HEK293 (cell line): ENCODE results near the gene CLIP1.

Source experiments
- CTCF ChIA-PET: fragments of 350-600 bp; formaldehyde crosslinking; extraction: SDS; loops from one replicate; lab custom pipeline; 2021; ENCODE audit warnings: antibody characterized with exemption; lab: Yijun Ruan, JAX
- POLR2A ChIA-PET: fragments of 300-600 bp; formaldehyde crosslinking; extraction: SDS; loops from one replicate; lab custom pipeline; 2020; ENCODE audit warnings: antibody characterized with exemption, inconsistent platforms; lab: Yijun Ruan, JAX
- H3K27ac ChIP-seq: fragments of 200-500 bp; sonication (Bioruptor generic); 2 replicates; pipeline ENCODE4 v1.5.1; 2014; ENCODE audit warnings: low read depth, low read length, control low read depth, inconsistent platforms; ENCODE audit errors: extremely low read depth
- H3K36me3 ChIP-seq, 2 experiments: fragments of 200-500 bp in 1 of 2; sonication (Bioruptor generic) in 1 of 2; 1 replicate in 1 of 2; 2 replicates in 1 of 2; pipeline ENCODE4 v1.5.1; 2014 to 2017; ENCODE audit warnings: inconsistent platforms in 2 of 2, low read length in 2 of 2; ENCODE audit not compliant: control insufficient read depth in 2 of 2, insufficient read depth in 1 of 2
- H3K4me1 ChIP-seq: fragments of 200-500 bp; sonication (Bioruptor generic); 2 replicates; pipeline ENCODE4 v1.5.1; 2014; ENCODE audit warnings: mild to moderate bottlenecking, low read length, inconsistent platforms; ENCODE audit not compliant: control insufficient read depth, insufficient read depth
- H3K4me3 ChIP-seq: 2 replicates; pipeline ENCODE4 v1.5.1; 2011; ENCODE audit warnings: low read depth, mild to moderate bottlenecking, control low read depth, low read length, moderate library complexity
- H3K9me3 ChIP-seq: fragments of 200-500 bp; sonication (Bioruptor generic); 2 replicates; pipeline ENCODE4 v1.5.1; 2014; ENCODE audit warnings: low read depth, low read length, inconsistent platforms; ENCODE audit not compliant: control insufficient read depth, insufficient read depth
- GLI2 ChIP-seq: fragments of 450-650 bp; formaldehyde crosslinking; IDR thresholded peaks from 2 replicates; pipeline ENCODE4; 2017; ENCODE audit warnings: missing biosample characterization, missing genetic modification characterization, low read depth, borderline replicate concordance
- SETDB1 ChIP-seq: IDR thresholded peaks from one replicate; pipeline ENCODE4 v1.6.1; 2017; ENCODE audit warnings: mild to moderate bottlenecking, low read length, moderate library complexity, mixed read lengths; ENCODE audit not compliant: insufficient read length
- YY1 ChIP-seq: fragments of 450-650 bp; formaldehyde crosslinking; IDR thresholded peaks from 2 replicates; pipeline ENCODE4 v1.5.1; 2018; ENCODE audit warnings: missing biosample characterization, missing genetic modification characterization
- ZBTB1 ChIP-seq: fragments of 450-650 bp; formaldehyde crosslinking; IDR thresholded peaks from 2 replicates; pipeline ENCODE4 v1.5.1; 2016; ENCODE audit warnings: missing biosample characterization, missing genetic modification characterization
- ZBTB8A ChIP-seq: fragments of 450-650 bp; formaldehyde crosslinking; IDR thresholded peaks from 2 replicates; pipeline ENCODE4 v1.5.1; 2016; ENCODE audit warnings: missing biosample characterization, missing genetic modification characterization
- ZNF211 ChIP-seq: fragments of 450-650 bp; formaldehyde crosslinking; IDR thresholded peaks from 2 replicates; pipeline ENCODE4 v1.5.1; 2016; ENCODE audit warnings: low read depth, missing biosample characterization, missing genetic modification characterization
- ZNF24 ChIP-seq: fragments of 450-650 bp; formaldehyde crosslinking; IDR thresholded peaks from 2 replicates; pipeline ENCODE4 v1.5.1; 2016; ENCODE audit warnings: missing biosample characterization, missing genetic modification characterization
- ZNF350 ChIP-seq: fragments of 450-650 bp; formaldehyde crosslinking; IDR thresholded peaks from 2 replicates; pipeline ENCODE4 v1.5.0; 2017; ENCODE audit warnings: missing biosample characterization, mild to moderate bottlenecking, missing genetic modification characterization
- ZNF404 ChIP-seq: fragments of 450-650 bp; formaldehyde crosslinking; IDR thresholded peaks from 2 replicates; pipeline ENCODE4 v1.5.1; 2017; ENCODE audit warnings: missing biosample characterization, missing genetic modification characterization
- ZNF423 ChIP-seq: fragments of 450-650 bp; formaldehyde crosslinking; IDR thresholded peaks from 2 replicates; pipeline ENCODE4 v1.5.1; 2016; ENCODE audit warnings: missing biosample characterization, missing genetic modification characterization
- ZNF426 ChIP-seq: fragments of 450-650 bp; formaldehyde crosslinking; IDR thresholded peaks from 2 replicates; pipeline ENCODE4 v1.5.1; 2017; ENCODE audit warnings: missing biosample characterization, missing genetic modification characterization, mild to moderate bottlenecking, inconsistent platforms, moderate library complexity
- ZNF48 ChIP-seq: fragments of 450-650 bp; formaldehyde crosslinking; IDR thresholded peaks from 2 replicates; pipeline ENCODE4 v1.5.1; 2016; ENCODE audit warnings: missing biosample characterization, missing genetic modification characterization
- ZNF549 ChIP-seq: fragments of 450-650 bp; IDR thresholded peaks from 2 replicates; pipeline ENCODE4 v1.5.1; 2018; ENCODE audit warnings: missing biosample characterization, missing genetic modification characterization, mild to moderate bottlenecking, inconsistent platforms, moderate library complexity
- ZNF571 ChIP-seq: fragments of 450-650 bp; formaldehyde crosslinking; IDR thresholded peaks from 2 replicates; pipeline ENCODE4 v1.5.0; 2017; ENCODE audit warnings: missing biosample characterization, missing genetic modification characterization
- ZNF610 ChIP-seq: fragments of 450-650 bp; formaldehyde crosslinking; IDR thresholded peaks from 2 replicates; pipeline ENCODE4 v1.5.1; 2016; ENCODE audit warnings: missing biosample characterization, missing genetic modification characterization, borderline replicate concordance
- ZNF626 ChIP-seq: fragments of 450-650 bp; sonication (Bioruptor Pico); formaldehyde crosslinking; IDR thresholded peaks from 2 replicates; pipeline ENCODE4 v1.5.1; 2018; ENCODE audit warnings: missing biosample characterization, missing genetic modification characterization, inconsistent platforms
- ZNF658 ChIP-seq: fragments of 450-650 bp; formaldehyde crosslinking; IDR thresholded peaks from 2 replicates; pipeline ENCODE4; 2016; ENCODE audit warnings: missing biosample characterization, missing genetic modification characterization
- ZNF660 ChIP-seq: fragments of 450-650 bp; IDR thresholded peaks from 2 replicates; pipeline ENCODE4 v1.5.1; 2018; ENCODE audit warnings: missing biosample characterization, mild to moderate bottlenecking, missing genetic modification characterization
- ZNF76 ChIP-seq: fragments of 450-650 bp; formaldehyde crosslinking; IDR thresholded peaks from 2 replicates; pipeline ENCODE4; 2016; ENCODE audit warnings: low read depth, missing biosample characterization, missing genetic modification characterization, borderline replicate concordance
- ZNF768 ChIP-seq: fragments of 450-650 bp; formaldehyde crosslinking; IDR thresholded peaks from 2 replicates; pipeline ENCODE4 v1.5.1; 2018; ENCODE audit warnings: missing biosample characterization, mild to moderate bottlenecking, missing genetic modification characterization
- ZNF776 ChIP-seq: fragments of 450-650 bp; formaldehyde crosslinking; IDR thresholded peaks from 2 replicates; pipeline ENCODE4 v1.5.0; 2017; ENCODE audit warnings: missing biosample characterization, missing genetic modification characterization, borderline replicate concordance
- ZNF843 ChIP-seq: fragments of 450-650 bp; formaldehyde crosslinking; IDR thresholded peaks from 2 replicates; pipeline ENCODE4 v1.5.1; 2016; ENCODE audit warnings: missing biosample characterization, missing genetic modification characterization
- TF ChIP-seq, protein P1 (sequence below): fragments of 450-650 bp; formaldehyde crosslinking; IDR thresholded peaks from 2 replicates; pipeline ENCODE4 v1.5.1; 2016; ENCODE audit warnings: missing biosample characterization, missing genetic modification characterization
- TF ChIP-seq, protein P2 (sequence below): fragments of 450-650 bp; formaldehyde crosslinking; IDR thresholded peaks from 2 replicates; pipeline ENCODE4 v1.5.1; 2016; ENCODE audit warnings: missing biosample characterization, missing genetic modification characterization
- TF ChIP-seq, protein P3 (sequence below): fragments of 450-650 bp; formaldehyde crosslinking; IDR thresholded peaks from 2 replicates; pipeline ENCODE4; 2016; ENCODE audit warnings: missing biosample characterization, missing genetic modification characterization

CLIP1 gene

DNA sequence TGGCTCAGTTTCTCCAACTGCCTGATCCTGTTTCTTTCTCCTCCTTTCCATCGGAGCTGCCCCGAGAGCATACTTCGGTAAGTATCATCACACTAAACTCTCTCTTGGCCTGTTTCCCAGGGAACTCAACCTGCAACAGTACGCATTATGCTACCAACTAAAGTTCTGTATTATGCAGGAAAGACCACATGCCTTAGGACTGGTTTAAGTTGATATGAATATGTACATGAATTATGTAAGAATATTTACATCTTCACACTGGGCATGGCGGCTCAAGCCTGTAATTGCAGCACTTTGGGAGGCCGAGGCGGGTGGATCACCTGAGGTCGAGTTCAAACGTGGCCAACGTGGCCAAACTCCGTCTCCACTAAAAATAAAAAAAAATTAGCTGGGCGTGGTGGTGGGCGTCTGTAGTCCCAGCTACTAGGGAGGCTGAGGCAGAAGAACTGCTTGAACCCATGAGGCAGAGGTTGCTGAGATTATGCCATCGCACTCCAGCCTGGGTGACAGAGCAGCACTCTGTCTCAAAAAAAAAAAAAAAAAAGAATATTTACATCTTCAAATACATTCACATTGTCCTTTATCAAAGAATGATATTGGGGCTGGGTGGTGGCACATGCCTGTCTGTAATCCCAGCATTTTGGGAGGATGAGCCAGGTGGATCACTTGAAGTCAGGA lies 124.3 kb downstream of the CLIP1 start:
- no peaks in the 10 kb centered on the region for H3K4me1 ChIP-seq
- ChIA-PET POLR2A (no interaction called here), CTCF (interaction anchor here (0.7 kb wide), 1 partner anchor 58 kb away, joined by 3 read pairs; no protein-coding TSS in a partner anchor)
- H3K27ac ChIP-seq, result no peak overlapping the region
- H3K36me3 ChIP-seq, result peaks cover 4 to 24% of the 10 kb centered on the region in 2 experiments; a peak in 2 of 3 replicates
- TF ChIP-seq ZNF549 (tag by site-specific recombination) (no peak), SETDB1 (no peak), ZBTB1 (tag by site-specific recombination) (no peak), ZNF610 (tag by site-specific recombination) (no peak), GLI2 (tag by site-specific recombination) (no peak), ZNF658 (tag by site-specific recombination) (no peak), ZNF426 (no peak), ZNF571 (no peak), ZNF776 (tag by site-specific recombination) (no peak), ZNF76 (no peak)
- TF ChIP-seq, protein P1, sequence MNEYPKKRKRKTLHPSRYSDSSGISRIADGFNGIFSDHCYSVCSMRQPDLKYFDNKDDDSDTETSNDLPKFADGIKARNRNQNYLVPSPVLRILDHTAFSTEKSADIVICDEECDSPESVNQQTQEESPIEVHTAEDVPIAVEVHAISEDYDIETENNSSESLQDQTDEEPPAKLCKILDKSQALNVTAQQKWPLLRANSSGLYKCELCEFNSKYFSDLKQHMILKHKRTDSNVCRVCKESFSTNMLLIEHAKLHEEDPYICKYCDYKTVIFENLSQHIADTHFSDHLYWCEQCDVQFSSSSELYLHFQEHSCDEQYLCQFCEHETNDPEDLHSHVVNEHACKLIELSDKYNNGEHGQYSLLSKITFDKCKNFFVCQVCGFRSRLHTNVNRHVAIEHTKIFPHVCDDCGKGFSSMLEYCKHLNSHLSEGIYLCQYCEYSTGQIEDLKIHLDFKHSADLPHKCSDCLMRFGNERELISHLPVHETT (tag by site-specific recombination), result no peak
- TF ChIP-seq, protein P2, sequence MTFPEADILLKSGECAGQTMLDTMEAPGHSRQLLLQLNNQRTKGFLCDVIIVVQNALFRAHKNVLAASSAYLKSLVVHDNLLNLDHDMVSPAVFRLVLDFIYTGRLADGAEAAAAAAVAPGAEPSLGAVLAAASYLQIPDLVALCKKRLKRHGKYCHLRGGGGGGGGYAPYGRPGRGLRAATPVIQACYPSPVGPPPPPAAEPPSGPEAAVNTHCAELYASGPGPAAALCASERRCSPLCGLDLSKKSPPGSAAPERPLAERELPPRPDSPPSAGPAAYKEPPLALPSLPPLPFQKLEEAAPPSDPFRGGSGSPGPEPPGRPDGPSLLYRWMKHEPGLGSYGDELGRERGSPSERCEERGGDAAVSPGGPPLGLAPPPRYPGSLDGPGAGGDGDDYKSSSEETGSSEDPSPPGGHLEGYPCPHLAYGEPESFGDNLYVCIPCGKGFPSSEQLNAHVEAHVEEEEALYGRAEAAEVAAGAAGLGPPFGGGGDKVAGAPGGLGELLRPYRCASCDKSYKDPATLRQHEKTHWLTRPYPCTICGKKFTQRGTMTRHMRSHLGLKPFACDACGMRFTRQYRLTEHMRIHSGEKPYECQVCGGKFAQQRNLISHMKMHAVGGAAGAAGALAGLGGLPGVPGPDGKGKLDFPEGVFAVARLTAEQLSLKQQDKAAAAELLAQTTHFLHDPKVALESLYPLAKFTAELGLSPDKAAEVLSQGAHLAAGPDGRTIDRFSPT, result no peak
- no peaks in the 10 kb centered on the region for H3K9me3 ChIP-seq
- no peak overlapping the region for H3K4me3 ChIP-seq

DNA sequence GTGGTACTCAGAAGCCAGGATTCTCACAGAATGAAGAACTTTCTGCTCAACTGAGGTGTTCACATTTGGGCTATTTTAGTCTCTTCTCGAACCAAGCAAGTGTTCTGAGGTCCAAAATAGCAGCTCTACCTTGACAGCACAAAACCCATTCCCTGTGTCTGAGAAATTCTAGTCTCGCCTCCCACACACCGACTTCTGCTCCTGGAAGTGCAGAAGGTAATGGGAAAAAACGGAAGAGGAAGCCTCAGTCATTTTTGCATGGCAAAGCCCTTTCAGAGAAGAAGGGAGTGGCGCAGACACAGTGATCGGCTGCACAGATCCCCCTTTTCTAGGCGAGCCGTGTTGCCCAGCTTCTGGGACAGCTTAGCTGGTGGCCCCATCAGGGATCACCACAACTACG lies 125.0 kb downstream of the CLIP1 start:
- no peak overlapping the region for H3K4me3 ChIP-seq
- CTCF ChIA-PET, result no interaction called here
- peaks cover 4 to 24% of the 10 kb centered on the region in 2 experiments; a peak in 2 of 3 replicates for H3K36me3 ChIP-seq
- TF ChIP-seq ZBTB8A (no peak), ZNF843 (tag by site-specific recombination) (no peak), ZNF626 (tag by site-specific recombination) (no peak), ZNF423 (tag by site-specific recombination) (no peak), ZNF768 (tag by site-specific recombination) (no peak), ZNF350 (tag by site-specific recombination) (no peak), ZNF660 (tag by site-specific recombination) (no peak), ZNF404 (no peak), ZNF48 (tag by site-specific recombination) (no peak), ZNF211 (tag by site-specific recombination) (no peak), ZNF24 (tag by site-specific recombination) (no peak), YY1 (no peak)
- TF ChIP-seq, protein P3, sequence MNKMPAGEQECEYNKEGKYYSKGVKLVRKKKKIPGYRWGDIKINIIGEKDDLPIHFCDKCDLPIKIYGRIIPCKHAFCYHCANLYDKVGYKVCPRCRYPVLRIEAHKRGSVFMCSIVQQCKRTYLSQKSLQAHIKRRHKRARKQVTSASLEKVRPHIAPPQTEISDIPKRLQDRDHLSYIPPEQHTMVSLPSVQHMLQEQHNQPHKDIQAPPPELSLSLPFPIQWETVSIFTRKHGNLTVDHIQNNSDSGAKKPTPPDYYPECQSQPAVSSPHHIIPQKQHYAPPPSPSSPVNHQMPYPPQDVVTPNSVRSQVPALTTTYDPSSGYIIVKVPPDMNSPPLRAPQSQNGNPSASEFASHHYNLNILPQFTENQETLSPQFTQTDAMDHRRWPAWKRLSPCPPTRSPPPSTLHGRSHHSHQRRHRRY (tag by site-specific recombination), result no peak
- H3K9me3 ChIP-seq, result no peaks in the 10 kb centered on the region
- no peak overlapping the region for H3K27ac ChIP-seq
- POLR2A ChIA-PET, result no interaction called here
- no peaks in the 10 kb centered on the region for H3K4me1 ChIP-seq
